SK-N-SH (cell line): ENCODE data around the gene RBM33.

Experiments
- CTCF ChIP-seq: fragments of 200-600 bp; sonication (generic); IDR thresholded peaks from 2 replicates; pipeline ENCODE4 v1.6.1; 2017; ENCODE audit warnings: antibody characterized with exemption, mild to moderate bottlenecking, moderate library complexity
- EP300 ChIP-seq, 2 experiments: IDR thresholded peaks; 2 replicates each; pipeline versions ENCODE4 v1.4.0 to v1.6.1; 2012; ENCODE audit warnings: borderline replicate concordance in 1 of 2, low read depth in 1 of 2, low read length in 1 of 2
- EZH2phosphoT487 ChIP-seq: fragments of 200-600 bp; sonication (generic); IDR thresholded peaks from 2 replicates; pipeline ENCODE4 v1.6.1; 2017; ENCODE audit warnings: low read depth, mixed run types, mild to moderate bottlenecking, antibody characterized with exemption, moderate library complexity, borderline replicate concordance
- FOXM1 ChIP-seq: IDR thresholded peaks from 2 replicates; pipeline ENCODE4 v1.4.0; 2012; ENCODE audit warnings: low read depth, mild to moderate bottlenecking
- MXI1 ChIP-seq: IDR thresholded peaks from 2 replicates; pipeline ENCODE4 v1.6.1; 2012; ENCODE audit warnings: mild to moderate bottlenecking, low read depth, low read length, improper control_type of control experiment
- NRF1 ChIP-seq: IDR thresholded peaks from 2 replicates; pipeline ENCODE4 v1.6.1; 2012; ENCODE audit warnings: low read depth, mild to moderate bottlenecking, low read length
- POLR2AphosphoS5 ChIP-seq: IDR thresholded peaks from 2 replicates; pipeline ENCODE4 v1.6.1; 2012; ENCODE audit warnings: low read depth, low read length
- RAD21 ChIP-seq: IDR thresholded peaks from 2 replicates; pipeline ENCODE4 v1.6.1; 2012; ENCODE audit warnings: mild to moderate bottlenecking, low read length
- REST ChIP-seq: IDR thresholded peaks from 2 replicates; pipeline ENCODE4 v1.6.1; 2012; ENCODE audit warnings: mild to moderate bottlenecking, low read depth, low read length, moderate library complexity
- RFX5 ChIP-seq: IDR thresholded peaks from 2 replicates; pipeline ENCODE4 v1.6.1; 2012; ENCODE audit warnings: mild to moderate bottlenecking, improper control_type of control experiment, low read length
- TAF1 ChIP-seq: IDR thresholded peaks from 2 replicates; pipeline ENCODE4 v1.6.1; 2012; ENCODE audit warnings: low read depth, mild to moderate bottlenecking, low read length, moderate library complexity, borderline replicate concordance

GRCh38 chr7:155794196-155794595 is 149.7 kb downstream of the RBM33 start:
- TF ChIP-seq REST = no peak
- no peak for TF ChIP-seq MXI1
- no peak for TF ChIP-seq CTCF
- no peak for TF ChIP-seq EP300 (IDR thresholded peaks at IDR 0.05; ENCODE audit: borderline replicate concordance in 1 of 2, low read depth in 1 of 2, low read length in 1 of 2)
- no peak for TF ChIP-seq RAD21
- TF ChIP-seq RFX5 = no peak
- no peak for TF ChIP-seq EZH2phosphoT487
- TF ChIP-seq TAF1 = no peak
- no peak for TF ChIP-seq FOXM1
- TF ChIP-seq POLR2AphosphoS5 = no peak
- no peak for TF ChIP-seq NRF1
